Amygdala (tissue), 56 donors: Measurements from ENCODE around the gene CRTC2.
"Not testable (repeated sequence)": the region's sequence is repeated elsewhere in the genome, so short reads cannot be mapped to it uniquely, and the experiment has no call there.

Source experiments
- DNase-seq, 56 donors: peaks; one replicate each; lab custom pipeline; 2025; lab: John Stamatoyannopoulos, UW

CRTC2 gene

GRCh38 chr1:153933430-153933829 lies 25.0 kb downstream of the CRTC2 start:
- DNase-seq = no peak

DNA sequence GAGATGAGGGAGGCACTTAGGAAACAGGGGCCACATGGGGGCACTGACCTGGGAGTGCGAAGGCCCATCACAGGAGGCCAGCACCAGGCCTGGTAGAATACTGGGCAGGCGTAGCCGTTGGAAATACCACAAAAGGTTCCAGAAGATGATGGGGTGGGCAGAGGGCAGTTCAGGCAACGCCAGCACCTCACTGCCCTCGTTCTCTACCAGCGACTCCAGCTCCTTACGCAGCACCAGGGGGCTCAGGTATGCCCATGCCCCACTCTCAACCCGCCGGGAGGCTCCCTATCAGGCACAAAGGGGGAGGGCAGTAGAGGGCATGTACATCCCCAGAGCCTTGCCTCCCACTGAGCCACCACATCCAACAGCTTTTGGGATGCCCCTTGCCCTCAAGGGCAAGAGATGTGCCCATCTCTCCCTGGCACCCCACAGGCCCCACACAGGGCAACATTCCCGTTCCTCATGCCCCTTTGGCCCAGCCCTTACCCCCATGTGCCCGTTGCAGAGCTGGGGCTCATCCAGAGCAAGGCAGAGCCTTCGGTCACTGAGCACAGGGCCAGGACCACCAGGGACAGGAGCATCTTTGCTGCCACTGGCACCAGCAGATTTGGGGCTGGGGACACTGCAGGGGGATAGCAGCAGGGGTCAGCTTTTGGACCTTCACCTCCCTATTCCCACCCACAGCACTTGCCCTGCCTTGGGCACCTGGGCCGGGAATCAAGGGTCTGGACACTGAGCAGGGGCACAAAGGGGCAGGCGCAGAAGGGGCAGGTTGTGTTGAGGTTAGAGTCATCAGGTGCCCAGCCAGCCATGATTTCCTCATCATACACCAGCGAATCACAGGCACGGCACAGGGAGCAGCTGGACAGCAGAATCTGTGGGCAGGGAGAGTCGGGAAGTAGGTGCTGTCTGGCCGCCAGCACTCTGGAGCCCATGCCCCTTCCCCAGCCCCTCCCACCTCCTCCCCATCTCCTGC lies 26.0 kb downstream of the CRTC2 start:
- no peak for DNase-seq

GRCh38 chr1:153929981-153930948 lies 28.1 kb downstream of the CRTC2 start:
- DNase-seq = peak in 1 of 56 donors; percentile 30

DNA sequence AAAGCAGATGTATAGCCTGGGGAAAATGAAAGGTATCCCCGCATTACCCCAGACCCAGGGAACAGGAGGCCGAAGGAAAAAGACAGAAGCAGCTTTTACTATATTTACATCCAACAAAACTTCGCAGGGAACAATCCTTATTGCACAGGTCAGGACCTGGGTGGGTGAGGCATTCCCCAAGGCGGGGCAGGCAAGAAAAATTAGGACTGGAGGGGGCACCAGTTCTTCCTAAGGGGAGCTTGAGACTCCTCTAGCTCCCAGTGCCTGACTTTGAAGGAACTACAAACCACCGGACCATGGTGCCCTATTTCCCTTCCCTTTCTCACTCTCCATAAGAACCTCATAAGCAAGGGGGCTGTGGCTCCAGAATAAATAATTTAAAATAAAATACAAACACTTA lies 29.0 kb downstream of the CRTC2 start:
- DNase-seq = peak in 1 of 56 donors; percentile 30

DNA sequence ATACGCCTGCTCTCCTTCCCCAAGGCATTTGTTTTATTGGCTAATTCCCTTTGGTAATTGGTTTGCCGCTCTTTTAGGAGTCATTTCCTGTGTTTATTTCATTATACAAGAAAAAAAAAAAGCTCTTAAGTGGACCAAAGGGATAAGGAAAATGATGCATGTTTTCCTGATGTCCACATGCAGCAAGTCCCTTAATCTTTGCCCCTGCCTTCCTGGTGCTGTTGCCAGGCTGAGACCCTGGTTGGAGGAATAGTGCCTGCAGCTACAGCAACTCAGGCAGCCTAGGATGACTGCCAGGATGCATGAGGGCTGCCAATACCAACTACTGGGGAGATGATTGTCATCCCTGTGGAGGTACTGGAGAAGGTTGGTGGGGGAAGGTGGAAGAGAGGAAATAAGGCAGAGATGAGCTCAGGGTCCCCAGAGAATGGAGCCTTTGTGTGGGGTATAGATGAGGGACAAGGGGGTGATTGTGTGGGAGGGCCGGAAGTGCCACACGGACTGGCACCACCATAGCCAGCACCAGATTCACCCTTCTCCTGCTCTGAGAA lies 29.5 kb downstream of the CRTC2 start:
- peak in 51 of 56 donors; percentile 14 to 87 (median 65) for DNase-seq

- peak in 1 of 56 donors; percentile 23 for DNase-seq
These were observed 30.2 kb downstream of the CRTC2 start for GRCh38 chr1:153928245-153928644.

- DNase-seq = no peak
These were observed 32.0 kb downstream of the CRTC2 start for GRCh38 chr1:153926405-153926804.

GRCh38 chr1:153922972-153923925 lies 35.2 kb downstream of the CRTC2 start, which contains the start of gene GATAD2B:
GATAD2B (minus strand) TSS chr1:153922972; CDS start chr1:153828347, 94,625 bp downstream.
- DNase-seq = peak; percentile 92 to 100 (median 99)

GRCh38 chr1:153922076-153922971 lies 36.1 kb downstream of the CRTC2 start:
- DNase-seq = peak in 18 of 56 donors; percentile 32 to 78 (median 55)

GRCh38 chr1:153921803-153922075 lies 36.7 kb downstream of the CRTC2 start:
- no peak for DNase-seq

GRCh38 chr1:153921080-153921802 lies 37.2 kb downstream of the CRTC2 start:
- no peak for DNase-seq

DNA sequence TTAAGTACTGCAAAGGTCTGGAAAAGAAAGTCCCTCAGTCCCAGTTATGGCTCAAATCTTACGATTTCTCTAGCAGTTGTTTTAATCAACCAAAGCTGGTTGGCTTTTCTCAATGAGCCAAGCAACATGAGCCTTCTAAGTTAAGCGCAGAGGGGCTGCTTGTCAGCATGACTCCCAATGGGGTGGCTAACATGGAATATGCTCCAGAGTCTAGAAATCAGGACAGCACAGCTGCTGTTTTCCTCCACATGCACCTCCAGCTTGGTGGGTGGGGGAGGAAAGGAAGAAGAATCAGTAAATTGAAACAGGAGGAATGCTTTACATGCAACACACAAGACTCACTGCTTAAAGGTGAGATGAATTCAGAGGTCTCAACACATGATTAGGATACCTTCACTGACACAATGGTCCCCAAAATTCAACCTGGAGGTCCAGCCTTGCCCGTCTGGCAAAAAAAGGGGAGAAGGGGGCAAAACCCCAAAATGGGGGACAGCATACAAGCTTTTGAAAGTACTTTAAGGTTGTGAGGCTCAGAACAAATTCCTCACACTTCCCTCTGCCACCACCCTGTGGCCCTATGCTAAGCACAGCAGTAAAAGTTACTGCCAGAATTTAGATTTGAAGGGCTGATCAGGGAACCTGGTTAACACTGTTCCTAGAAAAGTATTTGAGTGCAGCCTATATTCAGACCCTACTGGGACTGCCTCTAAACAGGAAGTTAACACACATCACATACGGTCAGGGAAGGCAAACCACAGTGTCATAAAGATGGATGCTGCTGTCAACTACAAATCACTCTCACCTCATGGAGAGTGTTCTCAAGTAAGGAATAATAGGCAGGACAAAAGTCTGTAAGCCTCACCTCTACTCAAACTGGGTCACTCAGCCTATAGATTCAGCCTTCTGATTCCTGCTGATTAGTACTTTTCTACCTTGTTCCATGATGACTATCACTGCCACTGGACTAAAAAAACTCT lies 38.2 kb downstream of the CRTC2 start:
- no peak for DNase-seq

- DNase-seq = no peak
These were observed 42.1 kb downstream of the CRTC2 start for GRCh38 chr1:153916297-153916696.

- no peak for DNase-seq
These were observed 46.1 kb downstream of the CRTC2 start for GRCh38 chr1:153912349-153912748.

DNA sequence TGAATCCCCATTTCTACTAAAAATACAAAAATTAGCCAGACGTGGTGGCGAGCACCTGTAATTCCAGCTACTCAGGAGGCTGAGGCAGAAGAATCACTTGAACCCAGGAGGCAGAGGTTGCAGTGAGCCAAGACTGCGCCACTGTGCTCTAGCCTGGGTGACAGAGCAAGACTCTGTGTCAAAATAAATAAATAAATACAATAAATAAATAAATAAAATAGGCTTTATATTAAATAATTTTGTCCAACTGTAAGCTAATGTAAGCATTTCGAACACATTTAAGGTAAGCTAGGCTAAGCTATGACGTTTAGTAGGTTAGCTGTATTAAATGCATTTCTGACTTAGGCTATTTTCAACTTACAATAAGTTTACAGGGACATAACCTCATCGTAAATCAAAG lies 47.9 kb downstream of the CRTC2 start:
- not testable (repeated sequence) for DNase-seq

DNA sequence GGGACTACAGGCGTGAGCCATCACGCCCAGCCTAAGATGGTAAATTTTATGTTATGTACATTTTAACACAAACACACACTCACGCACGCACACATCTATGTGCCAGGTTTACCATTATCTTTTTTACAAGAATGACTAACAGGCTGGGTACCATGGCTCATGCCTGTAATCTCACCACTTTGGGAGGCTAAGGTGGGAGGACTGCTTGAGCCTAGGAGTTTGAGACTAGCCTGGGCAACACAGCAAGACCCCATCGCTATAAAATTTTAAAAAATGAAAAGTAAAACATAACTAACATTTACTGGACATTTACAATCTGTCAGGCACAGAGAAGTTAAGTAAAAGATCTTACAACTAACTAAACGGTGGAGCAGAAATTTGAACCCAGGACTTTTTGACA lies 50.3 kb downstream of the CRTC2 start:
- DNase-seq = no peak

- DNase-seq = no peak
These were observed 51.3 kb downstream of the CRTC2 start for GRCh38 chr1:153907134-153907533.
